Measurements from ENCODE around the gene RNF144A.

Gene RNF144A

GRCh38 chr2:6909431-6910385, 7.5 kb upstream of the RNF144A start:
- peak; percentile 86 for DNase-seq

GRCh38 chr2:6911721-6912120, 5.5 kb upstream of the RNF144A start:
- DNase-seq, result no peak

GRCh38 chr2:6913415-6914157, 3.6 kb upstream of the RNF144A start:
- DNase-seq, result peak; percentile 61

GRCh38 chr2:6914828-6915227, 2.4 kb upstream of the RNF144A start:
- DNase-seq, result no peak

GRCh38 chr2:6915399-6915798, 1.8 kb upstream of the RNF144A start:
- DNase-seq, result no peak

GRCh38 chr2:6916224-6916623, 988 bp upstream of the RNF144A start:
- no peak for DNase-seq

GRCh38 chr2:6916736-6917070, 509 bp upstream of the RNF144A start:
- no peak for DNase-seq

GRCh38 chr2:6917761-6918421, 679 bp downstream of the RNF144A start:
- no peak for DNase-seq

GRCh38 chr2:6919901-6920742, 2.9 kb downstream of the RNF144A start:
- DNase-seq, result no peak

GRCh38 chr2:6920743-6921064, 3.5 kb downstream of the RNF144A start:
- no peak for DNase-seq

- DNase-seq, result no peak
These were observed 4.2 kb downstream of the RNF144A start for GRCh38 chr2:6921321-6921922.

- DNase-seq, result no peak
These were observed 5.0 kb downstream of the RNF144A start for GRCh38 chr2:6922201-6922656.

- DNase-seq, result no peak
These were observed 6.1 kb downstream of the RNF144A start for GRCh38 chr2:6923319-6923718.

- DNase-seq, result no peak
These were observed 7.1 kb downstream of the RNF144A start for GRCh38 chr2:6924101-6924923.

- no peak for DNase-seq
These were observed 7.8 kb downstream of the RNF144A start for GRCh38 chr2:6924924-6925409.

- no peak for DNase-seq
These were observed 9.0 kb downstream of the RNF144A start for GRCh38 chr2:6926071-6926732.

- DNase-seq, result no peak
These were observed 10.0 kb downstream of the RNF144A start for GRCh38 chr2:6927186-6927585.

GRCh38 chr2:6927753-6928152, 10.5 kb downstream of the RNF144A start:
- DNase-seq, result no peak

GRCh38 chr2:6928452-6928851, 11.2 kb downstream of the RNF144A start:
- no peak for DNase-seq

GRCh38 chr2:6929196-6929819, 12.1 kb downstream of the RNF144A start:
- no peak for DNase-seq

Data from activated CD4-positive, alpha-beta T cell treated with anti-CD3 and anti-CD28 coated beads, Interleukin-2, Interleukin-6, amounts not matched to agents 100 ng/mL and 50 ng/mL, durations not matched to agents 16 hours and 8 hours (primary cell).